Measurements from ENCODE around the gene NMNAT2. TPM values are rescaled to one million over a fixed set of nuclear protein-coding genes. Genes with fewer than 3 reads are reported as not detected.

Gene NMNAT2
- total RNA-seq, 1 donor from 2014 or later, result 2.2 TPM

- no peaks in the 10 kb centered on the region for H3K9me3 Mint-ChIP-seq (ENCODE audit: unreplicated experiment)
- no peak for DNase-seq (ENCODE audit: extremely low spot score, unreplicated experiment)
- H3K27ac Mint-ChIP-seq (ENCODE audit: unreplicated experiment), result no peak overlapping the region
- TF ChIP-seq CTCF (IDR thresholded peaks at IDR 0.05), result no peak
- no peaks in the 10 kb centered on the region for H3K27me3 Mint-ChIP-seq (ENCODE audit: unreplicated experiment)
- H3K36me3 Mint-ChIP-seq (ENCODE audit: unreplicated experiment), result no peaks in the 10 kb centered on the region
- H3K4me1 Mint-ChIP-seq (ENCODE audit: unreplicated experiment), result no peaks in the 10 kb centered on the region
- no peak overlapping the region for H3K4me3 Mint-ChIP-seq (ENCODE audit: unreplicated experiment)
These were observed 203.9 kb downstream of the NMNAT2 start for GRCh38 chr1:183214021-183214970.

- Mint-ChIP-seq H3K36me3 (ENCODE audit: unreplicated experiment) (no peaks in the 10 kb centered on the region), H3K9me3 (ENCODE audit: unreplicated experiment) (no peaks in the 10 kb centered on the region), H3K4me1 (ENCODE audit: unreplicated experiment) (no peaks in the 10 kb centered on the region), H3K27ac (ENCODE audit: unreplicated experiment) (no peak overlapping the region), H3K4me3 (ENCODE audit: unreplicated experiment) (no peak overlapping the region), H3K27me3 (ENCODE audit: unreplicated experiment) (no peaks in the 10 kb centered on the region)
- DNase-seq (ENCODE audit: extremely low spot score, unreplicated experiment), result no peak
- no peak for TF ChIP-seq CTCF (IDR thresholded peaks at IDR 0.05)
These were observed 205.3 kb downstream of the NMNAT2 start for GRCh38 chr1:183212870-183213269.

GRCh38 chr1:183210681-183211080, 207.5 kb downstream of the NMNAT2 start:
- no peaks in the 10 kb centered on the region for H3K36me3 Mint-ChIP-seq (ENCODE audit: unreplicated experiment)
- H3K27me3 Mint-ChIP-seq (ENCODE audit: unreplicated experiment), result no peaks in the 10 kb centered on the region
- H3K4me1 Mint-ChIP-seq (ENCODE audit: unreplicated experiment), result no peaks in the 10 kb centered on the region
- H3K27ac Mint-ChIP-seq (ENCODE audit: unreplicated experiment), result no peak overlapping the region
- TF ChIP-seq CTCF (IDR thresholded peaks at IDR 0.05), result no peak
- H3K9me3 Mint-ChIP-seq (ENCODE audit: unreplicated experiment), result no peaks in the 10 kb centered on the region
- H3K4me3 Mint-ChIP-seq (ENCODE audit: unreplicated experiment), result no peak overlapping the region
- no peak for DNase-seq (ENCODE audit: extremely low spot score, unreplicated experiment)

- TF ChIP-seq CTCF (IDR thresholded peaks at IDR 0.05), result no peak
- Mint-ChIP-seq H3K27ac (ENCODE audit: unreplicated experiment) (no peak overlapping the region), H3K36me3 (ENCODE audit: unreplicated experiment) (no peaks in the 10 kb centered on the region), H3K9me3 (ENCODE audit: unreplicated experiment) (no peaks in the 10 kb centered on the region), H3K4me3 (ENCODE audit: unreplicated experiment) (no peak overlapping the region), H3K4me1 (ENCODE audit: unreplicated experiment) (no peaks in the 10 kb centered on the region), H3K27me3 (ENCODE audit: unreplicated experiment) (no peaks in the 10 kb centered on the region)
- no peak for DNase-seq (ENCODE audit: extremely low spot score, unreplicated experiment)
These were observed 208.5 kb downstream of the NMNAT2 start for GRCh38 chr1:183209533-183210158.

DNA sequence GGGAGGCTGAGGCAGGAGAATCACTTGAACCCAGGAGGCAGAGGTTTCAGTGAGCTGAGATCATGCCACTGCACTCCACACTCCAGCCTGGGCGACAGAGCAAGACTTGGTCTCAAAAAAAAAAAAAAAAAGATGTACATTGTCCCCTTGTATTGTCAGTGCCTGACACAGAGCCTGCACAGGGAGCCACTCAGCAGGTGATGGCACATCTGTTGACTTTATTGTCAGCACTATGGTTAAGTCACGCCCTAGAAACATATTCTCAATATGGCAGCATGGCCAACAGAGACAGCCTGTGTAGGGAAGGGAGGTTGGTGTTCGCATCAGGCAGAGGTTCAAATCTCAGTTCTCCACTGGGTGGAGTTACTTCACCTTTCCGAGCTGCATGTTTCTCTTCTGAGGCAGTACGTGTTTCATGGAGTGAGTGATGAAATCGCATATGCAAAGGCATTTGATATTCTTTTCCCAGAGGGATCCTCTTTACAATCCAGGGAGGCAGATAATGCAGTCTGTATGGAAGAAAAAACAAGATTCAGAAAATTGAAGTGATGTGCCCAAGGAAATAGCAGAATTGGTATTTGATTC, 211.6 kb downstream of the NMNAT2 start:
- no peak for TF ChIP-seq CTCF (IDR thresholded peaks at IDR 0.05)
- DNase-seq (ENCODE audit: extremely low spot score, unreplicated experiment), result no peak
- Mint-ChIP-seq H3K4me1 (ENCODE audit: unreplicated experiment) (no peaks in the 10 kb centered on the region), H3K27ac (ENCODE audit: unreplicated experiment) (no peak overlapping the region), H3K4me3 (ENCODE audit: unreplicated experiment) (no peak overlapping the region), H3K36me3 (ENCODE audit: unreplicated experiment) (no peaks in the 10 kb centered on the region), H3K9me3 (ENCODE audit: unreplicated experiment) (no peaks in the 10 kb centered on the region), H3K27me3 (ENCODE audit: unreplicated experiment) (no peaks in the 10 kb centered on the region)

All from osteocyte (in vitro differentiated cells).